DND-41 (cell line): Measurements from ENCODE around the gene OR11G2.

Experiments used
- ATAC-seq: fragments of 200-7000 bp; cut with Tn5 transposase; 3 replicates; pipeline ENCODE4 v1.9.1; 2021; ENCODE audit warnings: low read depth; ENCODE audit not compliant: insufficient read depth
- DNase-seq: peaks from one replicate; pipeline ENCODE4 v3.0.0-alpha.2; 2020
- H2AFZ ChIP-seq: 2 replicates; pipeline ENCODE4 v1.6.0; 2012; ENCODE audit warnings: low read depth, low read length
- H3K27ac ChIP-seq: 2 replicates; pipeline ENCODE4 v1.5.1; 2012; ENCODE audit warnings: low read length, inconsistent platforms
- H3K27me3 ChIP-seq: fragments of 200-600 bp; sonication (generic); 2 replicates; pipeline ENCODE4 v1.6.0; 2012; ENCODE audit warnings: low read length, mild to moderate bottlenecking, inconsistent platforms; ENCODE audit not compliant: insufficient read depth, poor library complexity
- H3K36me3 ChIP-seq: 2 replicates; pipeline ENCODE4 v1.5.1; 2012; ENCODE audit warnings: low read length, inconsistent platforms; ENCODE audit not compliant: insufficient read depth
- H3K4me1 ChIP-seq: 2 replicates; pipeline ENCODE4 v1.5.1; 2012; ENCODE audit warnings: mild to moderate bottlenecking, low read length; ENCODE audit not compliant: insufficient read depth
- H3K4me2 ChIP-seq: 2 replicates; pipeline ENCODE4 v1.6.0; 2012; ENCODE audit warnings: mild to moderate bottlenecking, moderate library complexity, low read length, inconsistent platforms; ENCODE audit not compliant: insufficient read depth
- H3K4me3 ChIP-seq, 2 experiments: fragments of 200-600 bp in 1 of 2; shearing (Covaris generic) in 1 of 2; 2 replicates each; pipeline ENCODE4 v1.5.1; 2012 to 2016; ENCODE audit warnings: inconsistent platforms in 2 of 2, low read length in 2 of 2, mild to moderate bottlenecking in 2 of 2, low read depth in 1 of 2, moderate library complexity in 1 of 2
- H3K79me2 ChIP-seq: 2 replicates; pipeline ENCODE4 v1.6.0; 2012; ENCODE audit warnings: low read length, inconsistent platforms; ENCODE audit not compliant: insufficient read depth
- H3K9ac ChIP-seq: 2 replicates; pipeline ENCODE4 v1.6.0; 2012; ENCODE audit warnings: low read depth, mild to moderate bottlenecking, inconsistent platforms, low read length, moderate library complexity
- H3K9me3 ChIP-seq: 2 replicates; pipeline ENCODE4 v1.5.1; 2012; ENCODE audit warnings: low read length, moderate library complexity, mild to moderate bottlenecking, inconsistent platforms; ENCODE audit not compliant: insufficient read depth, severe bottlenecking
- H4K20me1 ChIP-seq: 2 replicates; pipeline ENCODE4 v1.6.0; 2012; ENCODE audit warnings: low read length; ENCODE audit not compliant: insufficient read depth
- EZH2 ChIP-seq: IDR thresholded peaks from 3 replicates; pipeline ENCODE4 v1.6.1; 2012; ENCODE audit warnings: borderline replicate concordance, low read depth, mild to moderate bottlenecking, moderate library complexity, low read length, inconsistent platforms; ENCODE audit not compliant: severe bottlenecking
- TF ChIP-seq, protein P1 (sequence below): IDR thresholded peaks from 2 replicates; pipeline ENCODE4 v1.5.1; 2012; ENCODE audit warnings: borderline replicate concordance, low read length, moderate library complexity, mild to moderate bottlenecking; ENCODE audit not compliant: poor library complexity, severe bottlenecking; ENCODE audit errors: extremely low read depth

OR11G2 gene

DNA sequence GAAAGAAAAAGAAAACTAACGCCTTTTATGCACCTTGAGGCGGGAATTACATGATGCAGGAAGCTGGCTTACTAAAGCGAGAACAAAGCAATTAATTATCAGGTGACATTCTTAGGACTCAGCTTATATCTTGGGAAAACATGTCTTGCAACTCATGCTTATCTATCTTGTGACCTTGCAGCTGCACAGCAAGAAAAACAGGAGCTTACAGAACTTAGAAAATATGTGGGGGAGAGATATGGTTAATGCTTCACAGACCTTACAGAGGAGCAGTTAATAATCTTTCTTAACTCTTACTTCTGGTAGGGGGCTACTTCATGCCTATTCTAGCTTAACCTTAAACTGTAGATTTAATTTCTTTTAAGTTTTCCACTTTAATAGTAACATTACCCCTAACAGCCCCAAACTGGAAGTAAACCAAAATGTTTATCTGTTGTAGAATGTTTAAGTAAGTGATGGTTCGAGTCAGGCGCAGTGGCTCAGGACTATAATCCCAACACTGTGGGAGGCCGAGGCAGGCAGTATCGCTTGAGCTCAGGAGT is 13.2 kb upstream of the OR11G2 start:
- Histone ChIP-seq H2AFZ (no peak overlapping the region), H3K9ac (no peak overlapping the region), H3K27me3 (no peaks in the 10 kb centered on the region), H3K36me3 (no peaks in the 10 kb centered on the region), H3K4me2 (no peak overlapping the region), H3K4me1 (no peaks in the 10 kb centered on the region), H3K27ac (no peak overlapping the region), H3K9me3 (no peaks in the 10 kb centered on the region), H3K4me3 (no peak overlapping the region), H4K20me1 (no peaks in the 10 kb centered on the region), H3K79me2 (no peaks in the 10 kb centered on the region)
- TF ChIP-seq, protein P1, sequence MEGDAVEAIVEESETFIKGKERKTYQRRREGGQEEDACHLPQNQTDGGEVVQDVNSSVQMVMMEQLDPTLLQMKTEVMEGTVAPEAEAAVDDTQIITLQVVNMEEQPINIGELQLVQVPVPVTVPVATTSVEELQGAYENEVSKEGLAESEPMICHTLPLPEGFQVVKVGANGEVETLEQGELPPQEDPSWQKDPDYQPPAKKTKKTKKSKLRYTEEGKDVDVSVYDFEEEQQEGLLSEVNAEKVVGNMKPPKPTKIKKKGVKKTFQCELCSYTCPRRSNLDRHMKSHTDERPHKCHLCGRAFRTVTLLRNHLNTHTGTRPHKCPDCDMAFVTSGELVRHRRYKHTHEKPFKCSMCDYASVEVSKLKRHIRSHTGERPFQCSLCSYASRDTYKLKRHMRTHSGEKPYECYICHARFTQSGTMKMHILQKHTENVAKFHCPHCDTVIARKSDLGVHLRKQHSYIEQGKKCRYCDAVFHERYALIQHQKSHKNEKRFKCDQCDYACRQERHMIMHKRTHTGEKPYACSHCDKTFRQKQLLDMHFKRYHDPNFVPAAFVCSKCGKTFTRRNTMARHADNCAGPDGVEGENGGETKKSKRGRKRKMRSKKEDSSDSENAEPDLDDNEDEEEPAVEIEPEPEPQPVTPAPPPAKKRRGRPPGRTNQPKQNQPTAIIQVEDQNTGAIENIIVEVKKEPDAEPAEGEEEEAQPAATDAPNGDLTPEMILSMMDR = no peak
- no peak for TF ChIP-seq EZH2
- ATAC-seq (no peak), DNase-seq (no peak)

DNA sequence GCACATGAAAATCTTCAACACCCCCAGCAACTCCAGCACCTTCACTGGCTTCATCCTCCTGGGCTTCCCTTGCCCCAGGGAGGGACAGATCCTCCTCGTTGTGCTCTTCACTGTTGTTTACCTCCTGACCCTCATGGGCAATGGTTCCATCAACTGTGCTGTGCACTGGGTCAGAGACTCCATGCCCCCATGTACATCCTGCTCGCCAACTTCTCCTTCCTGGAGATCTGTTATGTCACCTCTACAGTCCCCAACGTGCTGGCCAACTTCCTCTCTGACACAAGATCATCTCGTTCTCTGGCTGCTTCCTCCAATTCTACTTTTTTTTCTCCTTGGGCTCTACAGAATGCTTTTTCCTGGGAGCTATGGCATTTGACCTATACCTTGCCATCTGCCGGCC is 11.5 kb upstream of the OR11G2 start:
- no peaks in the 10 kb centered on the region for H3K4me1 ChIP-seq
- DNase-seq = no peak
- no peak overlapping the region for H3K4me2 ChIP-seq
- no peaks in the 10 kb centered on the region for H4K20me1 ChIP-seq
- TF ChIP-seq, protein P1 = no peak
- H3K27ac ChIP-seq = no peak overlapping the region
- no peaks in the 10 kb centered on the region for H3K9me3 ChIP-seq
- no peaks in the 10 kb centered on the region for H3K79me2 ChIP-seq
- no peak overlapping the region for H3K9ac ChIP-seq
- no peak overlapping the region for H3K4me3 ChIP-seq
- H2AFZ ChIP-seq = no peak overlapping the region
- ATAC-seq = no peak
- H3K27me3 ChIP-seq = no peaks in the 10 kb centered on the region
- H3K36me3 ChIP-seq = no peaks in the 10 kb centered on the region

DNA sequence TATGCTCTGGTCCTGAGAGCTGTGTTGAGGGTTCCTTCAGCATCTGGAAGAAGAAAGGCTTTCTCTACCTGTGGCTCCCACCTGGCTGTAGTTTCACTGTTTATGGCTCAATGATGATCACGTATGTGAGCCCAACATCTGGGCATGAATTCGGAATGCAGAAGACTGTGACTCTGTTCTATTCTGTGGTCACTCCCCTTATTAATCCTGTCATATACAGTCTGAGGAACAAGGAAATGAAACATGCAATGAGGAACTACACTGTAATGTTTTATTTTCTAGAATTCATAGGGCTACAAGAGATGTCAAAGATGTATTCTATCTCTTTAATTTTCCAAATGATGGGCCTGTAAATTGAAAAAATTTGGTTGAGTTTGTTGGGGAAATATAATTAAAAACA is 10.8 kb upstream of the OR11G2 start:
- no peaks in the 10 kb centered on the region for H3K27me3 ChIP-seq
- ATAC-seq = no peak
- H3K4me3 ChIP-seq = no peak overlapping the region
- H2AFZ ChIP-seq = no peak overlapping the region
- TF ChIP-seq EZH2 = no peak
- TF ChIP-seq, protein P1 = no peak
- H3K27ac ChIP-seq = no peak overlapping the region
- no peaks in the 10 kb centered on the region for H3K9me3 ChIP-seq
- H4K20me1 ChIP-seq = no peaks in the 10 kb centered on the region
- no peak overlapping the region for H3K4me2 ChIP-seq
- H3K4me1 ChIP-seq = no peaks in the 10 kb centered on the region
- H3K79me2 ChIP-seq = no peaks in the 10 kb centered on the region
- DNase-seq = no peak
- no peak overlapping the region for H3K9ac ChIP-seq
- H3K36me3 ChIP-seq = no peaks in the 10 kb centered on the region

DNA sequence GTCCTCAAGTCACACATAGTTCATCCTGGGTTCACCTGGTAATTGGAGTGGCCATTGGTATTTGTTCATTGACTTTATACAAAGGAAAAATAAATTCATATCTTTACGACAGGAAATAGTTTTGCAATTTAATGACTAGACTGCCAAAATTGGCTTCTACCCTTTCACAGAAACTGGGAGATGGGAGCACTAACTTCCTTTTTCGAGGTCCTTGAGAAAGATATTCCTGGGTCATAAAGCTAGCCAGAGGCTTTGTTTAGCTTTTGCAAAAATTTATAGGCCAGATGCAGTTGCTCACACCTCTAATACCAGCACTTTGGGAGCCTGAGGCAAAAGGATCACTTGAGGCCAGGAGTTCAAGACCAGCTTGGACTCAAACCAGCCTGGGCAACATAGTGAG is 10.2 kb upstream of the OR11G2 start:
- TF ChIP-seq, protein P1 = no peak
- TF ChIP-seq EZH2 = no peak

More for the DNA sequence above, 10.2 kb upstream of the OR11G2 start:
- H3K36me3 ChIP-seq = no peaks in the 10 kb centered on the region
- H3K4me1 ChIP-seq = no peaks in the 10 kb centered on the region
- H3K4me3 ChIP-seq = no peak overlapping the region
- H3K27ac ChIP-seq = no peak overlapping the region
- H3K27me3 ChIP-seq = no peaks in the 10 kb centered on the region
- no peaks in the 10 kb centered on the region for H3K9me3 ChIP-seq
- H3K9ac ChIP-seq = no peak overlapping the region
- no peak overlapping the region for H2AFZ ChIP-seq
- DNase-seq (no peak), ATAC-seq (no peak)
- H3K79me2 ChIP-seq = no peaks in the 10 kb centered on the region
- no peak overlapping the region for H3K4me2 ChIP-seq
- no peaks in the 10 kb centered on the region for H4K20me1 ChIP-seq
